Measurements from ENCODE around the gene BMP8B.

DNA sequence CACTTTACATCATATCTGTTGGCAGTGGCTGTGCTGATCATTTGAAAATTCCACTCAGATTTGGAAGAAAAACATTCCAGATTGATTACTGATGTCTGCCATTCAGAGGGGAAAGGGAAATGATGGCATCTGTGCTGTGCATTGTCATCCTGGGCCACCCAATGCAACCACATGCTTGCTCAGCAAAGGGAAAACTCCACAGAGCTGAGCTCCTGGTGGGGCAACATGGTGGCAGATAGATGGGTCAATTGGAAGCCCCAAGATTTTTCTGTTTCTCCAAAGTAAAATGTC lies 29.3 kb downstream of the BMP8B start:
- TF ChIP-seq ZNF274 (IDR thresholded peaks at IDR 0.05; ENCODE audit: borderline replicate concordance, extremely low read depth, low read length) (no peak), SP1 (IDR thresholded peaks at IDR 0.05; ENCODE audit: low read depth, low read length) (no peak), USF2 (IDR thresholded peaks at IDR 0.05; ENCODE audit: low read length) (no peak), POLR2A (IDR thresholded peaks at IDR 0.05; ENCODE audit: control extremely low read depth in 1 of 2, low read depth in 2 of 2, low read length in 2 of 2) (no peak), GABPA (IDR thresholded peaks at IDR 0.05; ENCODE audit: borderline replicate concordance, insufficient read depth, low read length) (no peak), NANOG (IDR thresholded peaks at IDR 0.05; ENCODE audit: insufficient read depth, low read depth, low read length, poor library complexity, severe bottlenecking) (no peak), MAX (IDR thresholded peaks at IDR 0.05) (no peak), CTCF (IDR thresholded peaks at IDR 0.05; ENCODE audit: control extremely low read depth in 1 of 3, insufficient read depth in 1 of 3, low read depth in 1 of 3, low read length in 3 of 3) (no peak), EP300 (IDR thresholded peaks at IDR 0.05; ENCODE audit: borderline replicate concordance in 1 of 2, low read depth in 2 of 2, low read length in 2 of 2) (no peak), RFX5 (IDR thresholded peaks at IDR 0.05; ENCODE audit: borderline replicate concordance, low read depth, low read length) (no peak)
